ENCODE results near the gene APOA1. TPM values are rescaled to one million over a fixed set of nuclear protein-coding genes. Genes with fewer than 3 reads are reported as not detected.

The APOA1 gene
- total and polyA plus RNA-seq, 2 donors (not counting 1 experiment from before 2014, with no cell fraction given), result 0.46 TPM; not detected in 1

DNA sequence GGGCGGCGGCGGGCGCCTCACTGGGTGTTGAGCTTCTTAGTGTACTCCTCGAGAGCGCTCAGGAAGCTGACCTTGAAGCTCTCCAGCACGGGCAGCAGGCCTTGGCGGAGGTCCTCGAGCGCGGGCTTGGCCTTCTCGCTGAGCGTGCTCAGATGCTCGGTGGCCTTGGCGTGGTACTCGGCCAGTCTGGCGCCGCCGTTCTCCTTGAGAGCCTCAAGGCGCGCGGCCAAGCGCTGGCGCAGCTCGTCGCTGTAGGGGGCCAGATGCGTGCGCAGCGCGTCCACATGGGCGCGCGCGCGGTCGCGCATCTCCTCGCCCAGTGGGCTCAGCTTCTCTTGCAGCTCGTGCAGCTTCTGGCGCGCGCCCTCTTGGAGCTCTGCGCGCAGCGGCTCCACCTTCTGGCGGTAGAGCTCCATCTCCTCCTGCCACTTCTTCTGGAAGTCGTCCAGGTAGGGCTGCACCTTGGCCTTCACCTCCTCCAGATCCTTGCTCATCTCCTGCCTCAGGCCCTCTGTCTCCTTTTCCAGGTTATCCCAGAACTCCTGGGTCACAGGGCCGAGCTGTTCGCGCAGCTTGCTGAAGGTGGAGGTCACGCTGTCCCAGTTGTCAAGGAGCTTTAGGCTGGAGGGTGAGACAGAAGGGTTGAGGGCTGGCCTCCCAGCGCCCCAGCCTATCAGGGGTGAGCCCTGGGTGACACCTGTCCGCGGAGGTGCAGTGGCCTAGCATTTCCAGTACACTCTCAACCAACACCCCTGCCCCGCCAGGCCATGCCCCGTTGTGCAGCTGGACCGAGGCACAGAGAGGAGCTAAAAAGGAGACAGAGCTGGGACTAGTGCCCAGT is 1.4 kb downstream of the APOA1 start:
- peaks cover 16% of the 10 kb centered on the region for H3K4me1 Mint-ChIP-seq
- TF ChIP-seq CTCF (IDR thresholded peaks at IDR 0.05) (peak; percentile 44), EZH2 (IDR thresholded peaks at IDR 0.05; ENCODE audit: borderline replicate concordance, insufficient read depth, low read depth, low read length, poor library complexity, severe bottlenecking) (no peak)
- ChIA-PET POLR2A (interaction anchor here (0.5 to 0.8 kb wide), 3 partner anchors 53 to 308 kb away, joined by 3 to 4 read pairs (median 4); partner anchors contain the start of gene BUD13), CTCF (interaction anchor here (0.5 to 3.1 kb wide), 18 partner anchors 17 to 465 kb away, joined by 3 to 45 read pairs (median 4); partner anchors contain the start of genes APOA5, BUD13 and ZPR1)
- peak overlapping the region; percentile 64 for H2AFZ ChIP-seq (ENCODE audit: insufficient read depth, low read depth, low read length, poor library complexity, severe bottlenecking)
- H3K4me3 ChIP-seq (ENCODE audit: control extremely low read depth in 1 of 5, extremely low read depth in 1 of 5, insufficient read depth in 1 of 5, low read depth in 2 of 5, low read length in 4 of 5), result peak overlapping the region in 4 of 5 experiments; percentile 38 to 61 (median 46)
- H3K27ac ChIP-seq (ENCODE audit: low read length in 2 of 2), result no peak overlapping the region
- ATAC-seq (ENCODE audit: low read depth) (peak; percentile 91), DNase-seq (peak; percentile 84)
- no peaks in the 10 kb centered on the region for H3K79me2 ChIP-seq (ENCODE audit: control insufficient read depth, insufficient read depth, low read length)
- 7% methylated on average over 52 of the region's 57 CpGs for WGBS (ENCODE audit: insufficient coverage)
- H3K4me3 Mint-ChIP-seq, result peak overlapping the region; percentile 83
- H3K9me3 ChIP-seq (ENCODE audit: control extremely low read depth in 1 of 3, control insufficient read depth in 2 of 3, insufficient read depth in 1 of 3, low read length in 2 of 3), result no peaks in the 10 kb centered on the region
- peaks cover 4% of the 10 kb centered on the region for H3K27me3 Mint-ChIP-seq
- H3K9ac ChIP-seq (ENCODE audit: low read length), result peak overlapping the region; percentile 53
- peak overlapping the region; percentile 78 for H3K4me2 ChIP-seq (replicated peaks; ENCODE audit: low read depth, low read length, poor library complexity, severe bottlenecking)
- H3K27ac Mint-ChIP-seq, result no peak overlapping the region
- peaks cover 0 to 4% (median 0%) of the 10 kb centered on the region in 4 experiments for H3K27me3 ChIP-seq (replicated peaks in 1 of 4; ENCODE audit: control extremely low read depth in 1 of 4, control insufficient read depth in 3 of 4, insufficient read depth in 4 of 4, low read length in 3 of 4)
- H3K36me3 ChIP-seq (replicated peaks in 1 of 2; ENCODE audit: control extremely low read depth in 1 of 2, control insufficient read depth in 1 of 2, extremely low read depth in 1 of 2, insufficient read depth in 2 of 2, low read length in 1 of 2), result no peaks in the 10 kb centered on the region
- intact Hi-C loops (cut with micrococcal nuclease), result loop anchor here (1.0 kb wide), 1 partner anchor 45 kb away; the partner anchor contains the start of gene APOA5
- no peaks in the 10 kb centered on the region for H4K20me1 ChIP-seq (ENCODE audit: control insufficient read depth, insufficient read depth, low read length, poor library complexity, severe bottlenecking)
- H3K9me3 Mint-ChIP-seq (ENCODE audit: insufficient read depth), result no peaks in the 10 kb centered on the region
- peaks cover 7 to 14% of the 10 kb centered on the region in 2 donors for H3K4me1 ChIP-seq (ENCODE audit: control insufficient read depth in 2 of 2, insufficient read depth in 2 of 2, low read length in 2 of 2)
